AG04449 (cell line): ENCODE results near the gene ERN1.

Source experiments
- CTCF ChIA-PET: fragments of 350-600 bp; formaldehyde crosslinking; extraction: SDS; loops from one replicate; lab custom pipeline; 2021; ENCODE audit warnings: antibody characterized with exemption; lab: Yijun Ruan, JAX
- POLR2A ChIA-PET: fragments of 400-600, 350-600 bp; formaldehyde crosslinking; extraction: SDS; loops from one replicate; lab custom pipeline; 2020; ENCODE audit warnings: antibody characterized with exemption, inconsistent platforms; lab: Yijun Ruan, JAX
- DNase-seq: peaks from one replicate; pipeline ENCODE4 v3.0.0-alpha.2; 2010; ENCODE audit warnings: low read depth, low spot score
- H3K4me3 ChIP-seq: 2 replicates; pipeline ENCODE4 v1.5.1; 2011; ENCODE audit warnings: low read depth, mild to moderate bottlenecking, control low read depth, low read length
- TF ChIP-seq, protein P1 (sequence below): IDR thresholded peaks from one replicate; pipeline ENCODE4 v1.5.1; 2011; ENCODE audit warnings: mild to moderate bottlenecking, moderate library complexity, low read length, control low read depth, inconsistent platforms; ENCODE audit not compliant: insufficient read depth; ENCODE audit errors: missing control alignments

Gene ERN1

DNA sequence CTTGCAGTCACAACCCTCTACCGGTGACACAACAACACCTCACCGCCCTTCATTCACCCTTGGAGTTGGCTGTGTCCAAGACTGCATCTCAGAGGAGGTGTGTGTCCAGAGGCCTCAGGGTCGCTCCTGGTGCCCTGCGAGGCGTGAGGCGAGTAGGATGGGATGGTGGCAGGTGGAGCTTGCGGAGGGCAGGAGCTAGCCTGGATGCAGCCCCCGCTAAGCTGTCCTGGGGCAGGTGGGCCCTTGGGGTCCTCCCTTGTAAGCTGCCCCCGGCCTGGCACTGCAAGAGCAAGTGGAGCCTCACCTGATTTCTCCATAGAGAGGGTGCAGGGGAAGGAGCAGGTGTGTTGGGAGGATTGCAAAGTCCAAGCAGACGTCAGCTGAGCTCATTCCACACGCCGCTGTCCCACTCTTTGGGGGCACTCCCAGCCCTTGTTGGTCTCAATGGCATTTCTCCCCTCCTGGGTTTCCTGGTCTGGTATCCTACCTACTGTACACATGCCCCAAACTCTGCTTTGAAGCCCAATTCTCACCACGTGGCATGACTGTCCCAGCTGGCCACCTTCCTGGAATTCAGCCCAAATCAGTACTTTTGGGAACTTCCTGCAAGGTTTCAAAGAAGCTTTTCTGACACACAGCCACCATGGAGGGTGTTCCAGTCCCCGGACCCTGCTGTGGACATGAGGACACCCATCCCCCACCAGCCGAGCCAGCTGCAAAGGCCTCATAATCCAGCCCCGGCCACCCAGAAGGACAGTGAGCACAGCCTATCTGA lies 91.4 kb downstream of the ERN1 start:
- ChIA-PET CTCF (interaction anchor here (1.1 to 4.2 kb wide), 3 partner anchors 9 to 94 kb away, joined by 3 to 34 read pairs (median 20); partner anchors contain the start of gene ERN1), POLR2A (no interaction called here)
- DNase-seq = no peak
- H3K4me3 ChIP-seq = no peak overlapping the region
- TF ChIP-seq, protein P1, sequence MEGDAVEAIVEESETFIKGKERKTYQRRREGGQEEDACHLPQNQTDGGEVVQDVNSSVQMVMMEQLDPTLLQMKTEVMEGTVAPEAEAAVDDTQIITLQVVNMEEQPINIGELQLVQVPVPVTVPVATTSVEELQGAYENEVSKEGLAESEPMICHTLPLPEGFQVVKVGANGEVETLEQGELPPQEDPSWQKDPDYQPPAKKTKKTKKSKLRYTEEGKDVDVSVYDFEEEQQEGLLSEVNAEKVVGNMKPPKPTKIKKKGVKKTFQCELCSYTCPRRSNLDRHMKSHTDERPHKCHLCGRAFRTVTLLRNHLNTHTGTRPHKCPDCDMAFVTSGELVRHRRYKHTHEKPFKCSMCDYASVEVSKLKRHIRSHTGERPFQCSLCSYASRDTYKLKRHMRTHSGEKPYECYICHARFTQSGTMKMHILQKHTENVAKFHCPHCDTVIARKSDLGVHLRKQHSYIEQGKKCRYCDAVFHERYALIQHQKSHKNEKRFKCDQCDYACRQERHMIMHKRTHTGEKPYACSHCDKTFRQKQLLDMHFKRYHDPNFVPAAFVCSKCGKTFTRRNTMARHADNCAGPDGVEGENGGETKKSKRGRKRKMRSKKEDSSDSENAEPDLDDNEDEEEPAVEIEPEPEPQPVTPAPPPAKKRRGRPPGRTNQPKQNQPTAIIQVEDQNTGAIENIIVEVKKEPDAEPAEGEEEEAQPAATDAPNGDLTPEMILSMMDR = no peak

- H3K4me3 ChIP-seq = no peak overlapping the region
- ChIA-PET POLR2A (no interaction called here), CTCF (interaction anchor here (3.2 to 4.2 kb wide), 2 partner anchors 9 to 94 kb away, joined by 20 to 34 read pairs; partner anchors contain the start of gene ERN1)
- no peak for DNase-seq
- TF ChIP-seq, protein P1 = no peak
Measured at GRCh38 chr17:64037802-64038201, 92.1 kb downstream of the ERN1 start.

GRCh38 chr17:64037180-64037579 lies 92.8 kb downstream of the ERN1 start:
- TF ChIP-seq, protein P1 = no peak
- ChIA-PET CTCF (interaction anchor here (2.5 to 4.2 kb wide), 3 partner anchors 8 to 95 kb away, joined by 11 to 34 read pairs (median 20); partner anchors contain the start of gene ERN1), POLR2A (no interaction called here)
- DNase-seq = no peak
- no peak overlapping the region for H3K4me3 ChIP-seq

GRCh38 chr17:64036198-64036922 lies 93.6 kb downstream of the ERN1 start:
- H3K4me3 ChIP-seq = no peak overlapping the region
- ChIA-PET POLR2A (no interaction called here), CTCF (interaction anchor here (2.5 to 4.2 kb wide), 3 partner anchors 7 to 96 kb away, joined by 11 to 34 read pairs (median 20); partner anchors contain the start of gene ERN1)
- TF ChIP-seq, protein P1 = no peak
- no peak for DNase-seq

GRCh38 chr17:64032081-64032480 lies 97.9 kb downstream of the ERN1 start:
- H3K4me3 ChIP-seq = no peak overlapping the region
- ChIA-PET POLR2A (no interaction called here), CTCF (interaction anchor here (0.8 to 16.7 kb wide), 7 partner anchors 9 to 127 kb away, joined by 4 to 1118 read pairs (median 79); partner anchors contain the start of genes CSHL1, ERN1 and GH1)
- no peak for DNase-seq
- TF ChIP-seq, protein P1 = no peak
